ENCODE measurements around the gene SYT15B. TPM values are rescaled to one million over a fixed set of nuclear protein-coding genes. Genes with fewer than 3 reads are reported as not detected.
"Not testable (repeated sequence)": the region's sequence is repeated elsewhere in the genome, so short reads cannot be mapped to it uniquely, and the experiment has no call there.

SYT15B gene
- total RNA-seq, 1 donor from 2014 or later, result 0.99 TPM

DNA sequence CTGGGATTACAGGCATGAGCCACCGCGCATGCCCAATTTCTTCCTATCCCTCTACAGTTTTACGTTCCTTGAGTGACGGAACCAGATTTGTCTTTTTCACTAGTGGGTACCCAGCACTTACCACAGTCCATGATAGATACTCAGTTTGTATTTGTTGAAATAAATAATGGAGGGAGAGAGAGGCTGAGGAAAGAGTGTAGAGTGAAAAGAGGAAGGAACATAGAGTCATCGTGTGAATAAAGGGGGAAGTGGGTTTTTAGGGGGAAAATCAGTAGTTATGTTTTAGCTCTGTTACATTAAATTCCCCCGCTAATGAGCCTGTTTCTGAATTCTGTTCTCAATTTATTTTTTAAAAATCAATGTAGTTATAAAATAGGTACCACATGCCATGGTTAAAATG lies 37.7 kb downstream of the SYT15B start:
- DNase-seq (ENCODE audit: low read depth in 2 of 2), result not testable (repeated sequence)

DNA sequence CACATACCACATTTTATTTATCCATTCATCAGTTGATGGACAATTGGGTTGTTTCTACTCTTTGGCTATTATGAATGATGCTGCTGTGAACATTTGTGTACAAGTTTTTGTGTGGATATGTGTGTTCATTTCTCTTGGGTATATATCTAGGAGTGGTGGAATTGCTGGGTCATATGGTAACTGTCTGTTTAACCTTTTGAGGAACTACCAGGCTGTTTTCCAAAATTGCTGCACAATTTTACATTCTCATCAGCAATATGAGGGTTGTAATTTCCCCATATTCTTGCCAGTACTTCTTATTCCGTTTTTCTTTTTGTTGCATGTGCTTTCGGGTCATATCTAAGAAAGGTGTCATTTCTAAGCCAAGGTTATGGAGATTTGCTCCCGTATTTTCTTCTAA lies 38.3 kb downstream of the SYT15B start:
- not testable (repeated sequence) for DNase-seq (ENCODE audit: low read depth in 2 of 2)

DNA sequence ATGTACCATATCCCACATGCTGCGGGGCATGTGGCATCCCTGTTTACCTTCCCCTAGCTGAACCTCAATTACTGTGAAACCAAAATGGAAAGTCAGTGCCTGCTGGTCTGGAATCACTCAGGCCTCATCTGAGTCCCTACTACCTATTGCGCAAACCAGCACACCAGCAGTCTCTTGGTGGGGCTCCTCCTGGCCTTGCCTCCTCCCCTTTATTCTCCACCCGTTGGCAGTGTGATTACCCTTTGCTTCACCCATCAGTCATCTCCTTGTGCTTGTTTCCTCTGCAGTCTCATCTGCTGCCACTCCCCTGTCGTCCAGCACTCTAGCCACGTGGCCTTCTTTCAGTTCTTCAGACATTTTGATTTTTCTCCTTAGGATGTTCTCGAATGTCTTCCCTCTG lies 39.3 kb downstream of the SYT15B start:
- DNase-seq (ENCODE audit: low read depth in 2 of 2), result not testable (repeated sequence)

DNA sequence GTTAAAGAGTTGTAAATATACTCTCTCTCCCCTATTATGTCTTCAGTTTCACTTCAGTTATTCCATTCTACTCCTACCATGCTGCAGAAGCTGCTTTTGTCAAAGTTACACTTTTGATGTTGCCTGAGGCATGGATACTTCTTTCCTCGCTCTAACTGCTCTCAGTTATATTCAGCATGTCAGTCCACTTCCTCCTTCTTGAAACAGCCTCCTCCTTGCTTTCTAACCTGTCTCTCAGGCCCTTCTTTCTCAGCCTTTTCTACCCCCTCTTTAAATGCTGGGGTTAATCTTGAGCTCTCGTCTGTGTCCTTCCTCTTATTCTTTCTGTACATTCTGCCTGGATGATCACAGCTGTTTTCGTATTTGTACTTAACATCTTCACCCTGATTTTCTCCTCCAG lies 40.0 kb downstream of the SYT15B start:
- not testable (repeated sequence) for DNase-seq (ENCODE audit: low read depth in 2 of 2)

DNA sequence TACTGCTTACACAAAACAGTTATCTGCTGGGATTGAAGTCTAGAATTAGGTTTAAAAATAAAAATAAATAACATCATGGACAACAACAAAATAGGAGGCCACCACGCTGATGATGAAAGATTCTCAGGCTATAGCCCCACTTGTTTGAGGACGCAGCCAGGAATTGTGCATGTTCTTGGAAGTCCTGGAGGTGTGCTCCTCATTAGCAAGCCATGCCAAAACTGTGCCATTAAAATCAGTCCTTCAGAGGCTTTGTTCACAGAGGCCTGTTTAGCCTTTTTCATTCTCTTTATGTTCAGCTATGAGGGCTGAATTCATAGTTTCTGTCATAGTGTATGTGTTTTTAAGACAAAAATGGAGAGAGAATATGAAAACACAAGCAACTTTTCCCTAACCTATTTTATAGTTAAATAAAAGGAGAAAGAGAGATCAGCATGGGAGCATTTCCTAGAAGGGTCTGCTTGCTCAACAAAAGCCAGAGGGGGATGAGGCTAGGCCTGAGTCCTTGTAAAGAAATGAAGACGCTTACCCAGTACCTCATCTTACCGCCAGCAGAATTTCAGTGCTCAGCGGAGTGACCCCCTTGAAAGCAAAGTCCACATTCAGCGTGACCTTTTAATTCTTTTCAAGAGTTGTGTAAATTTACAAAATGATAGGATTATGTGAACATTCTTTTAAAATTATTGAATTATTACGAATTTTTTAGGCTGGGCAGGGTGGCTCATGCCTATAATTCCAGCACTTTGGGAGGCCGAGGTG lies 46.2 kb downstream of the SYT15B start:
- not testable (repeated sequence) for DNase-seq (ENCODE audit: low read depth in 2 of 2)

Other genes with a start within 250 kb of the SYT15B start
- 0.65 and 0.79 TPM in 2 replicates for gene AGAP9, start 240.0 kb downstream of the SYT15B start, total RNA-seq
- gene NPY4R2, start 155.1 kb upstream of the SYT15B start, total RNA-seq, result not detected in 2 replicates
- not detected in 2 replicates for gene FAM25C, start 236.2 kb upstream of the SYT15B start, total RNA-seq

Measured in lung microvascular endothelial cell (primary cell).